GM18951 (cell line): ENCODE results near the gene PAX4.

Experiments used
- POLR2A ChIP-seq: IDR thresholded peaks from 4 replicates; pipeline ENCODE4 v1.6.1; 2011; ENCODE audit warnings: mild to moderate bottlenecking; ENCODE audit not compliant: insufficient read length, insufficient read depth; ENCODE audit errors: extremely low read depth
- in situ Hi-C: fragments of 300-500 bp; cut with MboI; formaldehyde crosslinking; loops from one replicate; pipeline ENCODE4 v1.12.0; 2022; ENCODE audit warnings: low sequenced_read_pairs, mixed read lengths, inconsistent platforms; ENCODE audit not compliant: unreplicated experiment

The PAX4 gene

GRCh38 chr7:127618775-127619174, 833 bp upstream of the PAX4 start:
- in situ Hi-C loops = no loop called here
- TF ChIP-seq POLR2A = no peak

GRCh38 chr7:127616724-127617123, 1.2 kb downstream of the PAX4 start:
- no peak for TF ChIP-seq POLR2A
- in situ Hi-C loops = no loop called here

GRCh38 chr7:127612263-127612662, 5.7 kb downstream of the PAX4 start:
- in situ Hi-C loops = no loop called here

GRCh38 chr7:127609297-127609696, 8.6 kb downstream of the PAX4 start:
- in situ Hi-C loops = no loop called here
- TF ChIP-seq POLR2A = no peak

More at GRCh38 chr7:127612263-127612662, 5.7 kb downstream of the PAX4 start:
- TF ChIP-seq POLR2A = no peak

- no peak for TF ChIP-seq POLR2A
- in situ Hi-C loops = no loop called here
Observed at GRCh38 chr7:127608446-127608845, 9.5 kb downstream of the PAX4 start.

- no peak for TF ChIP-seq POLR2A
- in situ Hi-C loops = no loop called here
Observed at GRCh38 chr7:127600885-127601284, 17.1 kb downstream of the PAX4 start.

- no peak for TF ChIP-seq POLR2A
- in situ Hi-C loops = no loop called here
Observed at GRCh38 chr7:127598318-127598717, 19.6 kb downstream of the PAX4 start.

GRCh38 chr7:127595737-127596136, 22.2 kb downstream of the PAX4 start:
- in situ Hi-C loops = no loop called here
- no peak for TF ChIP-seq POLR2A

GRCh38 chr7:127594490-127594889, 23.5 kb downstream of the PAX4 start:
- in situ Hi-C loops = no loop called here
- TF ChIP-seq POLR2A = no peak

- no peak for TF ChIP-seq POLR2A
- in situ Hi-C loops = no loop called here
Observed at GRCh38 chr7:127592550-127592949, 25.4 kb downstream of the PAX4 start.

- TF ChIP-seq POLR2A = no peak
Observed at GRCh38 chr7:127591591-127591990, 26.4 kb downstream of the PAX4 start.

GRCh38 chr7:127591189-127591588, 26.8 kb downstream of the PAX4 start:
- TF ChIP-seq POLR2A = no peak
- in situ Hi-C loops = no loop called here

More at GRCh38 chr7:127591591-127591990, 26.4 kb downstream of the PAX4 start:
- in situ Hi-C loops = no loop called here

- in situ Hi-C loops = no loop called here
- no peak for TF ChIP-seq POLR2A
Observed at GRCh38 chr7:127589896-127590295, 28.0 kb downstream of the PAX4 start.

- TF ChIP-seq POLR2A = no peak
- in situ Hi-C loops = no loop called here
Observed at GRCh38 chr7:127588697-127589482, 29.1 kb downstream of the PAX4 start.
